Stimulated activated CD8-positive, alpha-beta memory T cell treated with anti-CD3 and anti-CD28 coated beads, Interleukin-15, amount 100 ng/mL, for 24 hours (primary cell): Measurements from ENCODE around the gene ZDHHC24.

Experiments
- DNase-seq: peaks from one replicate; pipeline ENCODE4 v3.0.0-alpha.2; 2020; ENCODE audit warnings: low read depth

Gene ZDHHC24

DNA sequence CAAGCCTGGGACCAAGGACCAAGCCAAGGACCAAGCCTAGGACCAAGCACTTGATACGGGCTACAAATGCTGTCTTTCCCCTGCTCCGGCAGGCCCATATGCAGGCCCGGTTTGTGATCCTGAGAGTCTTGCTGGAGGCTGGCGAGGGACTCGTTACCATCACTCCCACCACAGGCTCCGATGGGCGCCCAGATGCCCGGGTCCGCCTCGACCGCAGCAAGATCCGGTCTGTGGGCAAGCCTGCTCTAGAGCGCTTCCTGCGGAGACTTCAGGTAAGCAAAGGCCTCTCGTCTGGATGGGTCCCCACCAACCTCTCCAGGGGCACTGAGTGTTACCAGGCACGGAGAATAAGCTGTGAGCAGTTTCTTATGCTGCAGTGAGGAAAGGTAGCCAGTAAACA is 48.6 kb downstream of the ZDHHC24 start:
- DNase-seq = no peak

DNA sequence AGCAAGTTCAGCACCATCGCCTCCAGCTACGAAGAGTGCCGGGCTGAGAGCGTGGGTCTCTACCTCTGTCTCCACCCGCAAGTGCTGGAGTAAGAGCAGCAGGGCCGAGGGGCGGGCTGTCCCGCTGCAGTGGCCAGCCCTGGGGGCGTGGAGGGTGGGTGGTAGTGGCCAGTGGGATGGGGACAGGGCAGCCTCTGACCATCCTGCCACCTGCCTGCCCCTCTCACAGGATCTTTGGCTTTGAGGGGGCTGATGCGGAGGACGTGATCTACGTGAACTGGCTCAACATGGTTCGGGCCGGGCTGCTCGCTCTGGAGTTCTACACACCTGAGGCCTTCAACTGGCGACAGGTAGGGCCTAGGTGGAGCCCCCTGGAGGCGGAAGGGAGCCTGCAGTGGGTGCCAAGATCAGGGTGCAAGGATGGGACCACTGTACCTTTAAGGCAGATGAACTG is 50.4 kb downstream of the ZDHHC24 start:
- no peak for DNase-seq

DNA sequence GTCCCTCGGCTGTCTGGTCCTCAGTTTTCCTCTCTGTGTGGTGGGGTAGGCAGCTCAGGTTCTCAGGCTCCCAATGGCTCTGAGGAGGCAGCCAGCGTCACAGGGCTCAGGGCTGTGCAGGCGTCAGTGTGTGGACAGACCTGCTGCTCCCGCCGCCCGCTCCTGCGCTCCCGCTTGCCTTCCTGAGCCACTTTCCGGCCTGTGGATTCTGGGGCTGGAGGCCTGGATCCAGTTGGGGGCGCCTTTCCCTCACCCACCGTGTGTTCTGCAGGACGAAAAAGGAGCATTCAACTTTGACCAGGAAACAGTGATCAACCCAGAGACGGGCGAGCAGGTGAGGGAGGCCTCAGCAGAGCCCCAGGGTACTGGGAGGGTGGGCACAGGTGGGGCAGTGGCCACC is 50.9 kb downstream of the ZDHHC24 start:
- DNase-seq = no peak

- DNase-seq = no peak
Measured at GRCh38 chr11:66494458-66494857, 51.4 kb downstream of the ZDHHC24 start.

GRCh38 chr11:66493130-66493529 is 52.7 kb downstream of the ZDHHC24 start:
- no peak for DNase-seq

DNA sequence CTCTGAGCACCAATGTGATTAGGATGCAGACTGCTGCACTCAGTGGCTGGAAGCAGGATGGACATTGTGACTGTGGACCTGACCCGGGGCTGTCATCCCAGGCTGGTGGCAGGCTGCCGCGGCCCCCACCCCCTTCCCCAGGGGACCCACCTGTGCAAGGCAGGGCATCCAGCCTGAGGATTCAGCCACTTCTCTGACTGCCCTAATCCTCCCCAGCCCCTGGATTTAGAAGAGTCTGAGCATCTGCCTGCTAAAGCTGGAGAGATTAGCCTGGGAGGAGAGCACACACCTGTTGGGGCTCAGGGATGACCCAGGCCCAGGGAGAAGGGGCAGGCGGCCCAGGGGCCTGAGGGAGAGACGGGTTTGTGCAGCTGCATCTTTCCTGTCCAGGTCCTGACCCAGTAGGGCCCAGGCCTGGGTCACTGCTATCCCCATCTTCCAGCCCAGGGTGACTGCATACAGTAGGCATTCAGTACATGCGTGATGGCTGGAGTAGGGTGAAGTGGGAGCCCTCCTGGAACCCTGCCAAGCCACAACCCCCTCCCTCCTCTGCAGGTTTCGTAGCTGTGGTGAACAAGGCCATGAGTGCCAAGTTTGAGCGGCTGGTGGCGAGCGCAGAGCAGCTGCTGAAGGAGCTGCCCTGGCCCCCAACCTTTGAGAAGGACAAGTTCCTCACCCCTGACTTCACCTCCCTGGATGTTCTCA is 53.5 kb downstream of the ZDHHC24 start:
- no peak for DNase-seq

GRCh38 chr11:66491315-66491935 is 54.4 kb downstream of the ZDHHC24 start:
- no peak for DNase-seq

DNA sequence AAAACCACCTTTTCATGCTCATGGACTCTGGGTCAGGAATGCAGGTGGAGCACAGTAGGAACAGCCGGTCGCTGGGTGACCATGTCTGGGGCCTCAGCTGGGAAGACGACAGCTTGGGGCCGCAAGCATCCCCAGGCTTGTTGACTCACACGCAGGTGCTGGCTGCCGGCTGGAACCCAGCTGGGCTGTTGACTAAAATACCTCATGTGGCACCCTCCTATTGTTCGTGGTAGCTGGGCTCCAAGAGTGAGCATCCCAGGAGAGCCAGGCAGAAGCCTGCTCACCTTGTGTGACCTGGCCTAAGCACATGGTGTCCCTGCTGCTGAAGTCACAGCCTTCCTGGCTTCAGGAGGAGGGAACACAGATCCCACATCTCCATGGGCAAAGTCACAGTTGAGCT is 56.2 kb downstream of the ZDHHC24 start:
- no peak for DNase-seq

GRCh38 chr11:66488957-66489356 is 56.9 kb downstream of the ZDHHC24 start:
- DNase-seq = no peak

DNA sequence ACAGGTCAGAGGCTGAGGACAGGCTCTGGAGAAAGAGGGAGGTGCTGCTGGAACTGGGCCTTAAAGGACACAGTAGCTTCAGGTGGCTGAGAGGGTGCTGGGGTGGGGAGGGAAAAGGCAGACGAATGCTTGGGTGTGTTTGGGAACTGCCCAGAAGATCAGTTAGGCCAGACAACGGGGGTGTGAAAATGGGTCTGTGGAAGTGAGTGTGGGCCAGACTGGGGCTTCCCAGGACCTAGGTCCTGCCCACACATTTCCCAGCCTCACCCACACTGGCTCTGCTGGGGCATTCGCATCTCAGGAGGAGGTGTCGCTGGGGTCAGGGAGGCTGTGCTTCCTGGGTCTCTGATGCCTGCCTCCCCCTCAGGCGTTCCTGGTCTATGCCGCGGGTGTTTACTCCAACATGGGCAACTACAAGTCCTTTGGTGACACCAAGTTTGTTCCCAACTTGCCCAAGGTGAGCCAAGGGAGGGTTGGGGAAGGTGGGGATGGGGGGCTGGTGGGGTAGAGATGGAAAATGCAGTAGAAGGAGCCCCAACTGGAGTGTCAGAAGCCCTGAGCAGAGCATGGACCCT is 61.0 kb downstream of the ZDHHC24 start:
- DNase-seq = no peak

DNA sequence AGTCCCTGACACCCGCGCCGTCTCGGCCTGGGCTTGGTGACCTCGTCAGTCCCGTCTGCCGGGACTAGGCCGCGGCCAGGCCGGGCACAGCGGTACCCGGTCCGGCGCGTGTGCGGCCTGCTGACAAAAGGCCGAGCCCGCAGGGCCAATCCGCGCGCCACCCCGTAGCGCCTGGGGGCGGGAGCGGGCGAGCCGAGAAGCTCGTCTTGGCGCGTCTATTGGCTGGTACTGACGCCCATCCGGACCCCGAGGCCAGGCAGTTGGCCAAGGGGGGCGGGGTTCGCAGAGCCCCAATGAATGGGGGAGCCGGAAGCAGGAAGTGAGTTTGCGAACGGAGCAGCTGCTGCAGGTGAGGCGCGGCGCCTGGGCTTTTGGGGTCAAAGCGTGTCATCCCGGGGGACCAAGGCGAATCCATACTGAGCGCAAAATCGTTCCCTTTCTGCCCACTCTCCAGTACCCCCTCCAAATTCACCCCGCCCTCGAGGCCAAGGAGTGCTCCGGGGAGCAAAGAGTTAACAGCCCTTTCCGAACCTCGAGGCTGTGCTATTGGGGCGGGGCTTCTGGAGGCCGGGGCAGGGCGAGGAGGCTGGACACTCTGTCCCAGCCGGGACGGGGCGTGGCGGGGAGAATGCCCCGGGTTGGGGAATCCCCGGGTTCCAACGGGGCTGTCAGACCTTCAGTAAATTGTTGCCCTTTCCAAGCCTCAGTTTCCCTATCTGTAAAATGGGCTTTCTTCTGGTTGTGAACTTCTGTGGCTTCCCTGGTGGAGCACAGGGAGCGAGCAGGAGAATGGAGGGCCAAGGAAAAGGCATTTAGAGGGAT is 65.5 kb downstream of the ZDHHC24 start, which contains the start of gene DPP3:
Gene DPP3 (plus strand): TSS at position 318 of the 822 bp plus-strand sequence. CDS start 1,767 bp downstream, outside the sequence.
- DNase-seq = peak; percentile 80

GRCh38 chr11:66479394-66480116 is 66.3 kb downstream of the ZDHHC24 start:
- no peak for DNase-seq

DNA sequence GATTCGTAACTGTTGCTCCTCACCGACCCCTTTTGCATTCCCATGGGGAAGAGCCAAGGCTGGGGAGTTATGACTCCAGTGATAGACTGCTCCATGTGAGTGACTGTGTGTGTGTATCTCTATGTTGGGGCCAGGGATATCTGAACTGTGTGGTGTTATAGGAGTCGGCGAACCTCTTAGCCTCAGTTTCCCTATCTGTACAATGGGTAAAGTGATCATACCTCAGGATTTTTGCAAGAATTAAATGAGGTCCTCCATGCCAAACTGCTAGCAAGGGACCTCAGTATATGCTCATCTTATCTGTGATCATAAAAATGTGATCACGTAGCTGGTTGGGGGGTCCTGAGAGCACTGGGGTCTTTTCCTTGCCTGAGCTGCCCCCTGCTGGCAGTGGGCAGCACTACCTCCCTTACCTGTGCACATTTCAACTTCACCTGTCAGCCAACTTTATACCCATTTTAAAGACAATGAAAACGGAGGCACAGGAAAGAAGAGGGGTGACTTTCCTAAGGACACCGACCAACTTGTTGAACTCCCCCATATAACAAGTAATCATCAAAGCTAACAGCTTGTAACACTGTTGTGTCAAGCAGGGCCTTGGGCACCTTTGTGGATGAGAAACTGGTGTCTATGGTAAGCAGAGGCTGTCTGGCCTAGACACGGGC is 67.0 kb downstream of the ZDHHC24 start:
- DNase-seq = no peak

DNA sequence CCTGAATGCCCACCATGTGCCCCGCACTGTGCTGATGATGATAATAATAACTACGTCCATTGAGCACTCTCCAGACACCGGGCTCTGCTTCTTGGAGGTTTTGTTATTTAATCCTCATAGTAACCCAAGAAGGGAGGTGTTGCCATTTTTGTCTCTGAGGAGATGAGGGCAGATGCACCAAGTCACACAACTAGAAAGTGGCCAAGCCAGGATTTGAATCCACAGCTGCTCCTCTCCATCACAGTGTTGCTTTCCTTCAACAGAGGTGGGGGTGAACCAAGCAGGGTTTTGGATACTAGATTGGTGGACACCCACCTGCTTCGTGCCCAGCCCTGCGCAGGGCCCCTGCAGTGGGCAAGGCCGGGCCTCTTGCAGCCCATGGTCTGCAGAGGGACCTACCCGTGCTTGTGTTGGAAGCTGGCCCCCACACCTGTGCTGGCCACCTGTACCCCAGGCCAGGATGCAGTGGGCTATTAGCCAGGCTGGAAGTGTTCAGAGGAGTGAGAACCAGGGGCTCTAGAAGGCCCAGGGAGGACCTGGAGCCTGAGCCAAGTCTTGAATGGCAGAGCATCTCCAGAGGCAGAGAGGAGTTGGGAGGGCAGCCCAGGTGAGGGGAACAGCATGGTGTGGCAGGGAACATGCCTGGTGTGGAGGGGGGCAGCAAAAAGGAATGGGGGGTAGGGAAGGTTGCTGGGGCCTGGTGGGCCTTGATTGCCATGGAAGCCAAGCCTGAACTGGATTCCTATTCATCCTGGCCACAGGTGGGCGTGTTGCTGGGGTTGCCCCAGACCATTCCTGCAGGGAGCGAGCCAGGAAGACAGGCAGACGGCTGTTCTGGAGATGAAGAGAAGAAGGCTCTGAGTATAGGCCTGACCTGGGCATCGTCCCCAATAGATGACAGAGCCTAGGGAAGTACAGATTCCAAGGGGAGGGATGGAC is 68.3 kb downstream of the ZDHHC24 start:
- no peak for DNase-seq

- no peak for DNase-seq
Measured at GRCh38 chr11:66476841-66477251, 69.0 kb downstream of the ZDHHC24 start.

GRCh38 chr11:66476173-66476840 is 69.5 kb downstream of the ZDHHC24 start:
- no peak for DNase-seq

DNA sequence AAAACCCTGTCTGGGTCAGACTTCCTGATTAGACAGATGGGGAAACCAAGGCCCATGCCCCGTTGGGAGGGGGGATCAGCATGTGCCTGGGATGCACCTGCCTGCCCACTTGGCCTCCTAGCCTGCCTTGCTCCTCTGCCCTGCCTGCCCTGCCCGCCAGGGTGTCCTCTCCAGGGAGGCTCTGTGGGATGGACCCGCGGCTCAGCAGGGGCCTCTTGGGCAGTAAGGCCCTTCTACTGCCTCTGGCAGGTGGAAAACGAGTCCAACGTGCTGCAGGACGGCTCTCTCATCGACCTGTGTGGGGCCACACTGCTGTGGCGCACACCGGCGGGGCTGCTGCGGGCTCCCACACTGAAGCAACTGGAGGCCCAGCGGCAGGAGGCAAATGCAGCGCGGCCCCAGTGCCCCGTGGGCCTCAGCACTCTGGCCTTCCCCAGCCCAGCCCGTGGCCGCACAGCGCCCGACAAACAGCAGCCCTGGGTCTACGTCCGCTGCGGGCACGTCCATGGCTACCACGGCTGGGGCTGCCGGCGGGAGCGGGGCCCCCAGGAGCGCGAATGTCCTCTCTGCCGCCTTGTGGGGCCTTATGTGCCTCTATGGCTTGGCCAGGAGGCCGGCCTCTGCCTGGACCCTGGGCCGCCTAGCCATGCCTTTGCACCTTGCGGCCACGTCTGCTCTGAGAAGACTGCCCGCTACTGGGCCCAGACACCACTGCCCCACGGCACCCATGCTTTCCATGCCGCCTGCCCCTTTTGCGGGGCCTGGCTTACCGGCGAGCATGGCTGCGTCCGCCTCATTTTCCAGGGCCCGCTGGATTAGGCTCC is 70.3 kb downstream of the ZDHHC24 start:
- DNase-seq = no peak
